HG03064 (cell line): ENCODE data around the gene COMMD10.
"Not testable (repeated sequence)": the region's sequence is repeated elsewhere in the genome, so short reads cannot be mapped to it uniquely, and the experiment has no call there.

Experiments
- ATAC-seq: cut with Tn5 transposase; IDR thresholded peaks from one replicate; pipeline ENCODE4 v1.9.1; 2021; ENCODE audit warnings: low read depth; ENCODE audit not compliant: unreplicated experiment

COMMD10 gene

DNA sequence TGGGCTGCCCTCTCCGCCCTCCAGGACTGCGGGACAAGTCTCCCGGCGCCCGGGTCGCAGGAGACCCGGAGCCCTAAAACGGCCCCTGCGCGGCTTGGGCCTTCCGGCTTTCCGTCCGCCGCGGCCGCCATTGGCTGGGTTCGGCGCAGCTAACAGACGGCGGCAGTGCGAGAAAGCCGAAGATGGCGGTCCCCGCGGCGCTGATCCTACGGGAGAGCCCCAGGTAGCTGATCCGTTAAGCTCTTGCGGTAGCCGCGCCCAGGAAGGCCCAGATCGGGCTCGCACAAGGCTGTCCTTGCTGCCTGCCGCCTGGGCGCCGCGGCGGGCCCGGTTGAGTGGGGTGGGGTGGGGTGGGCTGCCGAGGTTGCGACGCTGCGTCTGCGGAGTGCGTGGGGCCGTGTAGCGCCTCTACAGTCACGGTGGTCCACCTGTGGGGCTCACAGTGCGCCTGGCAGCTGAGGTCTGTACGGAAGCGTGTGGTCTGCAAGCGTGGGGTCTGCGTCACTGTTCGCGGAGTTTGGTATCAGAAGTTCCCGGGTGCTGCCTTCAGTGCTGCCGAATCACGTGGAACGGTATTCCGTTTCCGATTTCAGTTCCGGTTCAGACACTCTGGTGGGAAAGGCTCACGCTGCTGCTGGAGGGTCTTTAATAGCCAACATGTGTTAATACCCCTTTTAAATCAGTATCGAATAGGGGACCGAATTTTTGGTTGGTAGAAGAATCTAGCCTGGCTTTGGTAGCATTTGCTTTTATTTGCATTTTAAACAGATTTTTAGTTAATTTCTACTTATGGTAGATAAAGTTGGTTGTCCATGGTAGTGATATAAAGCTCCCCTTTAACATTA lies at the start of gene COMMD10:
Gene COMMD10, plus strand, starts transcription at position 155 of the 845 bp plus-strand sequence.
- peak; percentile 86 for ATAC-seq

DNA sequence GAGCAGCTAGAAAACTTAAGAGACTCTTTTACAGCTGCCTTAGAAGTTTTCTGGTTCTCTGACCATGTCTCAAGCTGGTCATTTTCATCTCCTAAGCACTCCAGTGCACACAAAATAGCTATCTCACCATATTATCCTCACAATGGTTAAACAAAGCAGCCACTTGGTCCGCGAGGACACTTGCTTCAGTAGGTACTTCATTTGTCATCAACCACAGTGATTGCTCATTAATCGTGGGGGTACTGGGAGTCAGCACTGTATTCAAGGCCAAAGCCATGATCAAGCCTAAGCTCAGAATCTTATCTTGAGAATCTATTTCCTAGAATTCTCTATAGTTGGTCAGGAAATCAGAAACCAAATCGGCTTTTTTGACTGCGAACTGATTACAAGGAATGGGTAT lies 49.7 kb upstream of the COMMD10 start:
- no peak for ATAC-seq

DNA sequence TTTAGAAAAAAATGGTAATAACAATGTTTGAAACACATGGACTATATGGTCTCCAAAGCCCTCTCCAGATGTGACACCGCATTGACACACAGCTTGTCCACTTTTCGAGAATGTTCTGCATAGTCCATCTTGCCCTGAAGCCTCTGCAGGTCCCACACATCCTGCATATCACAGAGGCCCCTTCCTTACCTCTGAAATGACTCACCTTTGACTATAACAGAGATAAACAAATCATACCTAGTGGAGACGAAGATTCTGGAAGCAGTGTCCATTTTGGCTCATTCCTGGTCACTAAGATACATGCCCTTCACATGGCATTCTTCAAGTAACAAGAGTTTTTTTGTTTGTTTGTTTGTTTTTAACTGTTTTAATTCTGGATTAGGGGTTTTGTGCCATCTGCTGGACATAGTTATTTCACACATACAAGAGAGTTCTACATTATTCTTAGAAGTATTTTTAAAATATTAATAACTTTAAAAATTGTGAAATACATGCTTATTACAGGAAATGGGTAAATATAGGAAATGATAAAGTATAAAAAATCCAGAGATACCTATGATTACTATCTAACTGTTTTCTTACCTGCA lies 47.5 kb upstream of the COMMD10 start:
- no peak for ATAC-seq

DNA sequence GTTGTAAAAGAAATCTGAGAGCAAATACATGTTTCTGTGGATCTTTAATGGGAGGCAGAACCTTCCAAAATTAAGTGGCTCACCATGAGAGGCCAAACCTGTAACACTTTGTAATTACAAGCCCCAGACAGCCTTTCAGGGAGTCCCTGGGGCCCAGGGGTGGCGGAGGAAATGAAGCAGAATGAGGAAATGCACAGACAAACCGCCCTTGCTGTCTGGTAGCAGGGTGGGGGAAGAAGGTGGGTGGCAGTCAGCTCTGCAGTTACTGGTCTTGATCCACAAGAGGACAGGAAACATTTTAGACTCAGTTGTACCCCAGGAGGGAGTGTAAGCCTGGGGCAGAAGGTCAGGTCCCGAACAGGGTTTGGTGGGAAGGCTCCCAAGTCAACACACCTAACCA lies 46.0 kb upstream of the COMMD10 start:
- ATAC-seq: peak; percentile 88

DNA sequence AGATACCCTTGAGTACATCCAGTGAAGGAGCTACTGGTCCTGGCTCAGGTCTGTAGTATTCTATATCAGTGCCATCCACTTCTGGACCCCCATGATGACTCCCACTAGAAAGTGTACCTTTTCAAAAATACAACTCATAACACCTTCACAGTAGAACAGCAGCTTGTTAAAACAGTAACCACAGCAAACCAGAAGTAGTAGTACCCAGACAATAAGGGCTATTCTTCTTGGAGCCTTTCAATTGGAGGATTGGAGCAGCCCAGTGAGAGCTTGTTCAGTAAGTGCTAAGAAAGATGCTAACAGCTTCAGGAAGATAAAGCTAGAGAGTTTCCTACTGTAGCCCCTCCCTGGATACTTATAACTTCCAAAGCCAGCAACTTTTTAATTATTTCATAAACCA lies 42.5 kb upstream of the COMMD10 start:
- ATAC-seq: no peak

DNA sequence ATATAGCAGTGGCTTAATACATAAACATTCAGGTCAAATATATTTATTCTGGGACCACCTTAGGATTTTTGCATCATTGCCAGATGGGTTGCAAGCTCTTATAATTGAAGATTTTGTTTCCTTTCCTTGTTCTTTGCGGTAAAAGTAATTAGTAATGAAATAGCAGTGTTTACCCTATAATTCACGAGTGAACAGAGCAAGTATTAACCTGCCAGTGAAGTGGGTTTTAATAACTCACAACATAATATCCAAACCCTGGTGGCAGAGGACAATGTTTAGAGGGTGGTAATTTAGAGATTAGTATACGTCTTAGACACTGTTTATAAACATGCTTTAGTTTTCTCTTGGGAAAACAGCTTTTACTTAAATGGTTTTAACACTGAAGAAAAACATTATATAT lies 40.8 kb upstream of the COMMD10 start:
- no peak for ATAC-seq

DNA sequence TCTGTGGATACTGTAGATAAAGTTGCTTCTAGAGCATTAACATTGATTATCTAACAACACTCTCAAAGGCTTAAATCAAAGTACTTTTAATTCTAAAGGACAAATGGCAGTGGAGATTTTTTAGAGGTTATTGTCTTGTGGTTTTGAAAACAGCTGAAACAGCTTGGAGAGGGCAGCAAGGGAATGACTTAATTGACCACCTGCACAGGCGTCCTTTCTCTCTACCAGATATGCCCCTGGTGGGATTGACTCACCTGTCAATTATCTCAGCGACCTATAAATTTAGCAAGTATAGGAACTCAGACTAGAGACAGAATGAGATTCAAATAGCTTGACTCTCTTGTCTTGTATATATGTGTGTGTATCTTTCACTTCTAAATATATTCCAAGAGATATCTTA lies 39.0 kb upstream of the COMMD10 start:
- no peak for ATAC-seq

DNA sequence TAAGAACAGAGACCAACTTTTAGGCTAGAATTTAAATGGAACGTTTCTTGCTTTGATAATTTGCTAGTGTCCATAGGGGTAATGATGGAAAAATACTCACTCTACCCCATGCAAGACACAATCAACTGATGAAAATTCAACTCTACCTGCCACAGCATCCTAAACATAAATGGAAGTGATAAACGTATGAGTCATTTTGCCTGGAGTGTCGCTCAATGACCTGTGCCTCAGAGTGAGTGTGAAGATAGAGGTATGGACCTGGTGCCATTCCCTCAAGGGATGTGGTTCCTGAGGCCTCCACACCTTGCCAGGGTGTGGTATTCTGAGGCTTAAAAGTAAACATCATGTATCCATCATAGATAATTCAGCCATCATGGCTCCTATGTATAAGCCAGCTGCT lies 38.6 kb upstream of the COMMD10 start:
- no peak for ATAC-seq

DNA sequence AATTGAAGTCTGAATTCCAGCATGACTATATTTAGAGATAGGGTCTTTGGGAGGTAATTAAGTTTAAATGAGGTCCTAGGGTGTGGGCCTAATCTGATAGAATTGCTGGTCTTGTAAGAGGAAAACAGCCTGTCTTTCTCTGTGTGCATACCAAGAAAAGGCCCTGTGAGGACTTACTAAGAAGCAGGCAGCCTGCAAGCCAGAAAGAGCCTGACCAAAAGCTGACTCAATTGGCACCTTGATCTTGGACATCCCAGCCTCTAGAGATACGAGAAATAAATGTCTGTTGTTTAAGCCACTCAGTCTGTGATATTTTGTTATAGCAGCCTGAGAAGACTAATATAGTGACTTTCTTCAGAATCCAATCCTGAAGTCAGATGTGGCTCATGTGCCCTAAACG lies 38.0 kb upstream of the COMMD10 start:
- ATAC-seq: no peak

DNA sequence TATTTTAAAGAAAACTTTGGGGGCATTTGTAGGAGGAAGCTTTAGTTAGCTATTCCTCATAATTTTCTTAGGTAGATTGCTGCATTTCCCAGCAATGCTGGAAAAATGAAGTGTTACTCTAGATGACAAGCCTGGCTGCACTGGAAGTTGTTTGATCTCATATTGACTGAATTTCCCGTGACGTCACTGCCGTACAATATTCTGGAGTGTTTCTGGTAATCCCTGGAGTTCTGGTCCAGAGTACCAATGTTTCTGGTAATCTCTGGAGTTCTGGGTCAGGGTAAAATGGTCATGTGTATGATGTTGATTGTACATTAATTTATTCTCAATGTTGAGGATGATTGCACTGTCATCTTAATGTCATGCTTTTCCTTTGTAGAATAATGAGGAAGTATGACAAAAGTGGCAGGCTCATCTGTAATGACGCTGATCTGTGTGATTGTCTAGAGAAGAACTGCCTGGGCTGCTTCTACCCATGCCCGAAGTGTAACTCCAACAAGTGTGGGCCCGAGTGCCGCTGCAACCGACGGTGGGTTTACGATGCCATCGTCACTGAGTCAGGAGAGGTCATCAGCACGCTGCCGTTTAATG lies 26.4 kb upstream of the COMMD10 start:
- ATAC-seq: no peak

DNA sequence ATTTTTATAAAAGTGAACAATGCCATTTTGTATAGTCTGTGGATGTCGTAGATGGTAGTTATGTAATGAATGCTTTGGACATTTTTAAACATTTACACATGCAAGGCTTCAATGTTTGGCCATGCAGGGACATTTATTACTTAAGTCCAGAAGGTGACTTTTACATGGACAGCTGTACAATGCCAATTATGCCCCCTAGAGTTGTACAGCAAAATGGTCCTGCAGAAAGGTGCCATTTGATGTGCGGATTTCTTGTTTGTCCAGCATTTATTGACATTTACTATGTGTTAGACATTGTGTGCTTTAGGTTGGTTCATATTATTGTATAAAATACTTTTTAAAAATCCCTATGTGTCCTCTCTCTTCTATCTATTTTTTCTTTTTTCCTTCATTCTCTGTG lies 22.5 kb upstream of the COMMD10 start:
- ATAC-seq: no peak

DNA sequence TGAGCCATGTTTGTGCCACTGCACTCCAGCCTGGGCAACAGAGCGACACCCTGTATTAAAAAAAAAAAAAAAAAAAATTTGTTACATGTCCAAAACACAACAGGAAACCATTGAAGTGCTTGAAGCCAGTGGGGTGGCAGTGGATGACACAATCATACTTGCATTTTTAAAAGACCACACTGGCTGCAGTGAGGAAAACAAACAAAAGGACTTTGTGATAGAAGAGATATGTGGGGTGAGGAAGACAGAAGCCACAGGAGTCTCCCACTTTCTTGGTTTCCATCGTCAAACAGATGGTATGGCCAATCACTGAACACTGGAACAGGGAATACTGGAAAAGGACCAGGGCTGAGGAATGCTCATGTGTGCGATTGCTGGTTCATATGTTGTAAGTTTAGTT lies 20.9 kb upstream of the COMMD10 start:
- no peak for ATAC-seq

DNA sequence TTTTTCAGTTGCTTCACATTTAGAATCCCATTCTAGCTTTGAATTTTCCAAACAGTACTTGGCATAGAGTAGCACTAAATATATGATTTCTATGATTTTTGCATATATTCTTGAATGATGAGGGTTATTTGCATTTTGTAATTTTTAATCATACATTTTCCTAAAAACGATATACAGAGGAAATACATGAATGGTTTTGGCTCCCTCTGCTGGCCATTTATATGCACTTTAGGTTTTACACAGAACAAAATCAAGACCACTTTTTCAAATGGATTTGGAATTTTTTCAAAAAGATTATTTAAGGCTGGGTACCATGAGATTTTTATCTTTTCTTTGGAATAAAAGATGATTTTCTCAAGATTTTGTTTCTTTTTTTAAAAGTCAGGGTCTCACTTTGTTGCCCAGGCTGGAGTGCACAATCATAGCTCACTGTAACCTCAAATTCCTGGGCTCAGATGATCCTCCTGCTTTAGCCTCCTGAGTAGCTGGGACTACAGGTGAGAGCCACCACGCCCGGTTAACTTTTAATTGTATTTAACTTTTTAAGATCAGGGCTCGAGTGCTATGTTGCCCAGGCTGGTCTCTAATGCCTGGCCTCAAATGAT lies 16.7 kb upstream of the COMMD10 start:
- ATAC-seq: no peak

DNA sequence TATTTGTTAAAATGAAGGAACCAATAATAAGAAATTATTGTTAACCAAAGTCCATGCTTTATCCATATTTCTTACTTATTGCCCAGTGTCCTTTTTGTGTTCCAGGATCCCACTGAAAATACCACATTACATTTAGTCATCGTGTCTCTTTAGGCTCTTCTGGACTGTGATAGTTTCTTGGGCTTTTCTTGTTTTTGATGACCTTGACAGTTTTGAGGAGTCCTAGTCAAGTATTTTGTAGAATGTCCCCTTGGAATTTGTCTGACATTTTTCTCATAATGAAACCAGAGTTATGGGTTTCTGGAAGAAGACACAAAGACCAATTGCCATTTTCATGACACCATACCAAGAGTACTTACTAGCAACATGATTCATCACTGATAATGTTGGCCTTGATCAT lies 13.6 kb upstream of the COMMD10 start:
- ATAC-seq: no peak

DNA sequence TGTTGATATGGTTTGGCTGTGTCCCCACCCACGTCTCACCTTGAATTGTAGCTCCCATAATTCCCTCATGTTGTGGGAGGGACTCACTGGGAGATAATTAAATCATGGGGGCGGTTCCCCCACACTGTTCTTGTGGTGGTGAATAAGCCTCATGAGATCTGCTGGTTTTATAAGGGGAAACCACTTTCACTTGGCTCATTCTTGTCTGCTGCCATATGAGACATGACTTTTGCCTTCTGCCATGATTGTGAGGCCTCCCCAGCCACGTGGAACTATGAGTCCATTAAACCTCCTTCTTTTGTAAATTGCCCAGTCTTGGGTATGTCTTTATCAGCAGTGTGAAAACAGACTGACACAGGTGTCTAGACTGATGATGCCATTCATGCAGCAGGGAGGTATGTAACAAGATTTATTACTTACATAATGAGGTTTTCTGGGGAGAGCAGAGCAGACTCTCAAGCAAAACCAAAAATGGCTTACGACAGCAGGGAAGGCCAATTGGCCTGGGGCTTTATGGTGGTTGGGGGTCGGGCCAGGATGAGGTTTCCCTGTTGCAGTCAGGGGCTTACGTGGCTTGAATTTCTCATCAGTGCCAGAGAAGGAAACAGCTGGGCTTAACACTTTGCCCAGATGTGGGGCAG lies 9.5 kb upstream of the COMMD10 start:
- no peak for ATAC-seq

DNA sequence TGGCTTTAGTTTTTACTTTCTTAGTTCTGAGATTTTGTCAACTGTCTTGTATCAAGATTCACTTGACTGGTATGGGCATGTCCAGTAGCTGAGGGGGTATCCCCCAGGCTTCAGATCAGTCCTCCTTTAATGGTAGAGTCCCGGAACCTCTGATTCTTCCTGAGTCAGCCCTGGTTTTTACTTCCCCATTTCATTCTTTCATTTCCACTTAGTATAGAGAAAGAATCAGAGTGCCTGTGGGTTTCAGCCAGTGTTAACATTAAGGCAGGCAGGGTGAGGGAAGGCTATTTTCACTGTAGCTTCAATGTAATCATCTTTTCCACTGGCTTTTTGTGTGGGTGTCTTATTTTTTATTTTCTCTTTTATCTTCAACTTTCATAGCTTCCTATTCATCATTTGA lies 8.3 kb upstream of the COMMD10 start:
- peak; percentile 99 for ATAC-seq

DNA sequence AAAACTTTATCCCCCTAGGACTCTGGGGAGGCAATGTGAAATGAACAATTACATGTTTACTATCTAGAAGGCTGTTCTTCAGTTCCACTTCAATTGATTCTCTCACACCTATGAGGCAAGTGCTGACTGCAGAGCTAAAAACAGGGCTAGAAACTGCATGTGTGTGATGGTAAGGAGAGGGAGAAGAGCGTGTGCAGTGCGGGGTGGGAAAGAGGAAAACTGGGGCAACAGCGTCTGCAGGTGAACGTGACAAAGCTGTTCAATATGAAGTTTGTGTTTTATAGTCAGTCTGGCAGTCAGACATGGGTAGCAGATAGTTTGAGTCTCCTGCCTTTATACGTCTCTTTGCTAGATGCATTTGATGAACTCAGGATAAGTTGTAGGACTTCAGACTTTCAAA lies 6.6 kb upstream of the COMMD10 start:
- ATAC-seq: no peak

DNA sequence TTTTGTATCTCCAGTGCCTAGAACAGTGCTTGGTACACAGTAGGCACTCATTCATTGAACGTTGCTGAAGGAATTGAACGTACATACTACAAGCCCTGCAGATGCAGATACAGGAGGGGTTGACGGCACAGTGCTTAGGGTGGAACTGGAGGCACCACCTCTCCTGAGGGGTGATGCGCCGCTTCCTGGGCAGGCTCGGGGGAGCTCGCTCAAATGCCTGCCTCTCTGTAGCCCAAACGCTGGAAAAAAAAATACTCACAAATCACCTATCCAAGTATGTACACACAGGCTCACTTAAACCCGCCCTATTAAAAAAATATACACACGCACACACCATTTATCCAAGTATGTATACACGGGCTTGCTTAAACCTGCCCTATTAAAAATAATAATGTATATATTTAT lies 536 bp upstream of the COMMD10 start:
- ATAC-seq: peak; percentile 20

DNA sequence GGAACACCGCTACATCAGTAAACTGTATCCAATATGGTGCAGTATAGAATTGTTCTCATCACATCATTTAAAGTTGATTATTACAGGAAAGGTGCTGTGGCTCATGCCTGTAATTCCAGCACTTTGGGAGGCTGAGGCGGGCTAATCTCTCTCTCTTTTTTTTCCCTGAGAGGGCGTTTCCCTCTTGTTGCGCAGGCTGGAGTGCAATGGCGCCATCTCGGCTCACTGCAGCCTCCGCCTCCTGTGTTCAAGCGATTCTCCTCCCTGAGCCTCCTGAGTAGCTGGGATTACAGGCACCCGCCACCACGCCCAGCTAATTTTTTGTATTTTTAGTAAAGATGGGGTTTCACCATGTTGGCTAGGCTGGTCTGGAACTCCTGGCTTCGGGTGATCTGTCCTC lies 1.5 kb downstream of the COMMD10 start:
- ATAC-seq: not testable (repeated sequence)

DNA sequence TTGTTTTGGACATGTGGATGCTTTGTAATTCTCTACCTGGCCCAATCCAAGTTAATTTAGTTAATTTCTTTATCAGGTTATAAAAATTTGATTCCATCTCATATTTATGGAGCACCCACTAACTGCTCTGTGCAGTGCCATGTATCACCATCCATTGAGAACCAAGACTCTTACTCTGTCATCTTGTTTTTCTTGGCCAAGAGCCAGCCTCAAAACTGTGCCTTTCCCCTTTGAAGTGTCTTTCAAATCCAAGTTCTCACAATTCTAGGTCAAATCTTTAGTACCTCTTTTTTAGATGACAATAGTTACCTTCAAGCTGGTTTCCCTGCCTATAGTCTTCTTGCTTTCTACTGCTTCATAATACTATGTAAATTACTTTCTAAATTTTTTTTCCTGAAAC lies 3.2 kb downstream of the COMMD10 start:
- ATAC-seq: no peak

DNA sequence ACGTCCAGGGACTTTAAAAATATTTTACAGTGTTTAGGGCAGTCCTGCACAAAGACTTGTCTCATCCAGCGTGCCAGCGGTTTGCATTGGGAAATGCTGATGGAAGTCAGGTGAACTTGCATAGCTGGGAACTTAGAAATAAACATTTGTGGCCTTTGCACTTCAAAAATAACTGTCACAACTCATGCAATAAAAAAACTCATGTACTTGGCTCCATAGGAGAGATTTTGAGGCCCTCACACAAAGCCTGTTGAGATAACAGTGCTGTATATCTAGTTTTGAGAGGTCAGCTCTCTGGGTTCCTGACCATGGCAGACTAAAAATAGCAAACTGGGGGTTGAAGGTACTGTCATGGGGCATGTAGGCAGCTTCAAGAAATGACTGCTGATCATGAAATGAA lies 5.5 kb downstream of the COMMD10 start:
- ATAC-seq: no peak
